ENCODE measurements around the gene IL16.

GRCh38 chr15:81176291-81176893 lies 20.3 kb upstream of the IL16 start:
- TF ChIP-seq EZH2 (IDR thresholded peaks at IDR 0.05; ENCODE audit: insufficient read depth, poor library complexity, severe bottlenecking) (no peak), EZH2phosphoT487 (IDR thresholded peaks at IDR 0.05; ENCODE audit: insufficient read depth, low read depth) (no peak)
